Esophagus squamous epithelium (tissue), 4 donors: ENCODE measurements around the gene ATF4.

Experiments
- CTCF ChIP-seq, 6 experiments: fragments of 450-650 bp in 4 of 6; fragments of 200-600 bp in 2 of 6; sonication (generic) in 2 of 6; IDR thresholded peaks; one replicate each; pipeline ENCODE4 v1.5.1; 2016 to 2019; ENCODE audit warnings: antibody characterized with exemption in 6 of 6, mild to moderate bottlenecking in 4 of 6, moderate library complexity in 4 of 6
- POLR2A ChIP-seq, 4 donors: fragments of 450-650 bp; IDR thresholded peaks; one replicate each; pipeline ENCODE4 v1.6.1; 2017; ENCODE audit warnings: antibody characterized with exemption in 4 of 4, mild to moderate bottlenecking in 4 of 4, moderate library complexity in 3 of 4

GRCh38 chr22:39524753-39525657 lies 4.6 kb downstream of the ATF4 start:
- no peak for TF ChIP-seq CTCF (IDR thresholded peaks at IDR 0.05)
- TF ChIP-seq POLR2A (IDR thresholded peaks at IDR 0.05), result no peak
